GM18508 (cell line): Measurements from ENCODE around the gene DOCK7.
"Not testable (repeated sequence)": the region's sequence is repeated elsewhere in the genome, so short reads cannot be mapped to it uniquely, and the experiment has no call there.

Experiments used
- ATAC-seq: cut with Tn5 transposase; IDR thresholded peaks from one replicate; pipeline ENCODE4 v1.9.1; 2021; ENCODE audit warnings: moderate number of reproducible peaks; ENCODE audit not compliant: insufficient read depth, unreplicated experiment

DOCK7 gene

GRCh38 chr1:62628506-62628905, 59.7 kb downstream of the DOCK7 start:
- no peak for ATAC-seq

GRCh38 chr1:62625415-62625814, 62.8 kb downstream of the DOCK7 start:
- no peak for ATAC-seq

- peak; percentile 87 for ATAC-seq
These were observed 66.3 kb downstream of the DOCK7 start for GRCh38 chr1:62621907-62622306.

- ATAC-seq: no peak
These were observed 74.3 kb downstream of the DOCK7 start for GRCh38 chr1:62613890-62614289.

- peak; percentile 65 for ATAC-seq
These were observed 74.9 kb downstream of the DOCK7 start for GRCh38 chr1:62613325-62613727.

- no peak for ATAC-seq
These were observed 75.4 kb downstream of the DOCK7 start for GRCh38 chr1:62612770-62613169.

GRCh38 chr1:62610588-62610987, 77.6 kb downstream of the DOCK7 start:
- ATAC-seq: not testable (repeated sequence)

- ATAC-seq: no peak
These were observed 79.3 kb downstream of the DOCK7 start for GRCh38 chr1:62608905-62609304.

GRCh38 chr1:62601457-62601856, 86.7 kb downstream of the DOCK7 start:
- ATAC-seq: no peak

- no peak for ATAC-seq
These were observed 89.1 kb downstream of the DOCK7 start for GRCh38 chr1:62599044-62599443.

GRCh38 chr1:62597281-62597680, 90.9 kb downstream of the DOCK7 start, which contains the start of gene ANGPTL3:
TSS of gene ANGPTL3 (plus strand) at chr1:62597520. CDS start at chr1:62597567, 47 bp downstream.
- no peak for ATAC-seq

- ATAC-seq: no peak
These were observed 92.5 kb downstream of the DOCK7 start for GRCh38 chr1:62595647-62596046.

- no peak for ATAC-seq
These were observed 94.3 kb downstream of the DOCK7 start for GRCh38 chr1:62593825-62594394.

- ATAC-seq: no peak
These were observed 97.2 kb downstream of the DOCK7 start for GRCh38 chr1:62590970-62591368.

- ATAC-seq: no peak
These were observed 97.8 kb downstream of the DOCK7 start for GRCh38 chr1:62590255-62590969.

GRCh38 chr1:62589321-62589720, 98.9 kb downstream of the DOCK7 start:
- no peak for ATAC-seq

GRCh38 chr1:62588000-62588399, 100.2 kb downstream of the DOCK7 start:
- no peak for ATAC-seq

- ATAC-seq: no peak
These were observed 102.6 kb downstream of the DOCK7 start for GRCh38 chr1:62585469-62586155.

GRCh38 chr1:62573675-62574074, 114.5 kb downstream of the DOCK7 start:
- ATAC-seq: no peak

- ATAC-seq: no peak
These were observed 115.7 kb downstream of the DOCK7 start for GRCh38 chr1:62572476-62572875.

GRCh38 chr1:62571517-62571916, 116.7 kb downstream of the DOCK7 start:
- ATAC-seq: not testable (repeated sequence)
